Naive B cell (primary cell): Measurements from ENCODE around the gene BTG1. TPM values are rescaled to one million over a fixed set of nuclear protein-coding genes. Genes with fewer than 3 reads are reported as not detected.
"Not testable (repeated sequence)": the region's sequence is repeated elsewhere in the genome, so short reads cannot be mapped to it uniquely, and the experiment has no call there.

Experiments
- ATAC-seq, 2 donors: fragments of 150-1000 bp; cut with Tn5 transposase; 2 replicates each; pipeline ENCODE4 v1.10.0; 2021; ENCODE audit warnings: low read depth in 2 of 2, mild to moderate bottlenecking in 2 of 2, moderate library complexity in 2 of 2
- DNase-seq: peaks from one replicate; pipeline ENCODE4 v3.0.0; 2022
- H3K27ac Mint-ChIP-seq, 6 donors: one replicate each; pipeline ENCODE4 v1.8.0; 2020 to 2022; ENCODE audit warnings: mild to moderate bottlenecking in 6 of 6, mixed read lengths in 6 of 6, moderate library complexity in 5 of 6, inconsistent platforms in 2 of 6
- H3K27me3 Mint-ChIP-seq, 3 donors: one replicate each; pipeline ENCODE4 v1.8.0; 2021 to 2022; ENCODE audit warnings: mixed read lengths in 3 of 3, mild to moderate bottlenecking in 1 of 3
- H3K36me3 Mint-ChIP-seq, 2 donors: one replicate each; pipeline ENCODE4 v1.8.0; 2020 to 2022; ENCODE audit warnings: mixed read lengths in 2 of 2, inconsistent platforms in 1 of 2, mild to moderate bottlenecking in 1 of 2
- H3K4me1 Mint-ChIP-seq, 3 donors: one replicate each; pipeline ENCODE4 v1.8.0; 2020 to 2022; ENCODE audit warnings: mixed read lengths in 3 of 3, inconsistent platforms in 1 of 3, mild to moderate bottlenecking in 1 of 3, moderate library complexity in 1 of 3
- H3K4me3 Mint-ChIP-seq, 8 donors: one replicate each; pipeline ENCODE4 v1.8.0; 2020 to 2022; ENCODE audit warnings: mild to moderate bottlenecking in 8 of 8, mixed read lengths in 8 of 8, moderate library complexity in 8 of 8, inconsistent platforms in 2 of 8
- H3K9me3 Mint-ChIP-seq, 7 donors: one replicate each; pipeline ENCODE4 v1.8.0; 2020 to 2022; ENCODE audit warnings: mixed read lengths in 7 of 7, mild to moderate bottlenecking in 5 of 7, inconsistent platforms in 2 of 7, moderate library complexity in 1 of 7
- polyA plus RNA-seq, 6 donors: library from polyadenylated mRNA; unstranded; fragments of 300-500 nt; fragmentation: Illumina TruSeq; gene quantifications; one replicate each; pipeline ENCODE4 v1.2.3, GENCODE V29; 2021; ENCODE audit warnings: low read depth in 6 of 6

The BTG1 gene
- polyA plus RNA-seq, 6 donors from 2014 or later = 644 to 1,809 (median 1,004) TPM

GRCh38 chr12:92098594-92099380 is 46.9 kb downstream of the BTG1 start:
- H3K4me3 Mint-ChIP-seq = no peak overlapping the region

GRCh38 chr12:92096346-92097136 is 49.1 kb downstream of the BTG1 start:
- peaks cover 2 to 11% (median 7%) of the 10 kb centered on the region in 7 donors for H3K9me3 Mint-ChIP-seq
- no peak for ATAC-seq
- peaks cover 0 to 15% of the 10 kb centered on the region in 2 donors for H3K36me3 Mint-ChIP-seq
- no peaks in the 10 kb centered on the region for H3K27me3 Mint-ChIP-seq
- peak overlapping the region in 1 of 6 donors; percentile 10 for H3K27ac Mint-ChIP-seq
- H3K4me3 Mint-ChIP-seq = peak overlapping the region in 1 of 8 donors; percentile 5
- DNase-seq = no peak
- peaks cover 9 to 23% (median 12%) of the 10 kb centered on the region in 3 donors for H3K4me1 Mint-ChIP-seq

More at GRCh38 chr12:92098594-92099380, 46.9 kb downstream of the BTG1 start:
- DNase-seq (no peak), ATAC-seq (no peak)
- Mint-ChIP-seq H3K36me3 (peaks cover 0 to 15% of the 10 kb centered on the region in 2 donors), H3K27ac (peak overlapping the region in 1 of 6 donors; percentile 64), H3K4me1 (peaks cover 5 to 23% (median 12%) of the 10 kb centered on the region in 3 donors), H3K9me3 (peaks cover 2 to 11% (median 7%) of the 10 kb centered on the region in 7 donors), H3K27me3 (no peaks in the 10 kb centered on the region)

- no peak overlapping the region for H3K27ac Mint-ChIP-seq
- no peak overlapping the region for H3K4me3 Mint-ChIP-seq
- H3K36me3 Mint-ChIP-seq = peaks cover 0 to 6% of the 10 kb centered on the region in 2 donors
- H3K4me1 Mint-ChIP-seq = peaks cover 6 to 20% (median 9%) of the 10 kb centered on the region in 3 donors
- H3K9me3 Mint-ChIP-seq = peaks cover 0 to 5% (median 2%) of the 10 kb centered on the region in 7 donors
- ATAC-seq = no peak
- no peaks in the 10 kb centered on the region for H3K27me3 Mint-ChIP-seq
- DNase-seq = no peak
These were observed 50.9 kb downstream of the BTG1 start for GRCh38 chr12:92094751-92095161.

- H3K4me3 Mint-ChIP-seq = peak overlapping the region in 4 of 8 donors; percentile 12 to 47 (median 22)
- not testable (repeated sequence) for H3K27ac Mint-ChIP-seq, H3K9me3 Mint-ChIP-seq, ATAC-seq, DNase-seq, H3K27me3 Mint-ChIP-seq, H3K36me3 Mint-ChIP-seq
- peaks cover 6 to 20% (median 9%) of the 10 kb centered on the region in 3 donors for H3K4me1 Mint-ChIP-seq
These were observed 51.3 kb downstream of the BTG1 start for GRCh38 chr12:92094301-92094700.
